PFSK-1 (cell line): ENCODE data around the gene SLC16A7.

ENCODE experiments used
- FOXP2 ChIP-seq: optimal IDR thresholded peaks from 2 replicates; pipeline ENCODE3; 2011; ENCODE audit warnings: borderline replicate concordance, control low read depth, inconsistent platforms; ENCODE audit not compliant: insufficient read depth; ENCODE audit errors: extremely low read length, extremely low read depth
- POLR2AphosphoS5 ChIP-seq: IDR thresholded peaks from 2 replicates; pipeline ENCODE4 v1.6.1; 2012; ENCODE audit warnings: low read depth, mild to moderate bottlenecking, control low read depth, low read length, moderate library complexity
- REST ChIP-seq, 2 experiments: IDR thresholded peaks; 2 replicates each; pipeline versions ENCODE4 v1.6.1 to v1.8.0; 2011 to 2012; ENCODE audit warnings: low read depth in 2 of 2, low read length in 2 of 2, control low read depth in 1 of 2, inconsistent platforms in 1 of 2, mild to moderate bottlenecking in 1 of 2, moderate library complexity in 1 of 2; ENCODE audit not compliant: insufficient read depth in 1 of 2

- no peak for TF ChIP-seq POLR2AphosphoS5
- no peak for TF ChIP-seq FOXP2
- TF ChIP-seq REST (IDR thresholded peaks at IDR 0.05; ENCODE audit: insufficient read depth in 1 of 2, low read depth in 2 of 2, low read length in 2 of 2), result no peak
Measured at GRCh38 chr12:59733200-59733599, 137.4 kb downstream of the SLC16A7 start.
